Central memory CD4-positive, alpha-beta T cell (primary cell): ENCODE results near the gene ALDH4A1.
"Not testable (repeated sequence)": the region's sequence is repeated elsewhere in the genome, so short reads cannot be mapped to it uniquely, and the experiment has no call there.

Experiments
- DNase-seq: peaks from one replicate; pipeline ENCODE4 v3.0.0; 2022

ALDH4A1 gene

DNA sequence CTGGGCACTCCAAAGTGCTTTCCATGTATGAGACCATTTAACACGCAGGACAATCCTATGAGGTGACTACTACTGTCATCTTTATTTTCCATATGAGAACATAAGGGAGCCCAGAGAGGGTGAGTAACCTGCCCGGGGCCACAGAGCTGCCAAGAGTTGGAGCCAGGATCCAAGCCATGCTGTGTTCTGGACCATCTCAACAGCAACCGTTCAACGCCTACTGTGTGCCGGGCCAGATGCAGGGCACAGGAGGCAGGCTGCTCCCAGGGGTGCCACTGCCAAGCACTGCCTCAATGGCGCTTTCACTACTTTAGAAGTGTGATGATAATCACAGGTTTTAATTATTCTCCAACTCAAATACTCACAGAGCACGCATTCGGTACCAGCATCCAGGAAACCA, 3.8 kb downstream of the ALDH4A1 start:
- no peak for DNase-seq

DNA sequence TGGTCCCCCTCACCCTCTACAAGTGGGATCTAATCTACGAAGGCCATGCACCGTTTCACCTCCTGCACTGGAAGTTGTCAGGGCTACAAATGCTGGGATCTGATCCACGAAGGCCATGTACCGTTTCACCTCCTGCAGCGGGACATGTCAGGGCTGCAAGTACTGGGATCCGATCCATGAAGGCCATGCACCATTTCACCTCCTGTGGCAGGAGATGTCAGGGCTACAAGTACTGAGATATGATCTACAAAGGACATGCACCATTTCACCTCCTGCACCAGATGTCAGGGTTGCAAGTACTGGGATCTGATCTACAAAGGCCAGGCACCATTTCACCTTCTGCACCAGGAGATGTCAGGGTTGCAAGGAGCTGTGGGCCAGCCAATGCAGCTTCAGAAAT, 7.0 kb downstream of the ALDH4A1 start:
- no peak for DNase-seq

DNA sequence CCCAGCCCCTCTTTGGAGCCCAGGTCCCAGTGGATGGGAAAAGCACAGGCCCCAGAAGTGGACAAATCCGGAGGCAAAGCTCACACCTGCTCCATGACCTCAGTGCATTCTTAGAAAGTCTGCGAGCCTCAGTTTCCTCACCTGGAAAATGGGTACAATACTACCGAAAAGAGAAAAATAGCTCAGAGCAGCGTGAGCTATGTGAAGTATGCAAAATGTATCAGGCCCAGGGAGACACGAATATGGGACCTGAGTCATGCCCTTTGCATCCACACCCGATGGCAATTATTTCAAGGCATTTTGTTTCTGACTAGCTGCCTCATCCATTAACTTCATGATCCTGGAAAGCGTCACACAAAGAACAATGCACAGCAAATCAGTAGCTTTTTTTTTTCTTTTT, 9.2 kb downstream of the ALDH4A1 start:
- DNase-seq, result no peak

DNA sequence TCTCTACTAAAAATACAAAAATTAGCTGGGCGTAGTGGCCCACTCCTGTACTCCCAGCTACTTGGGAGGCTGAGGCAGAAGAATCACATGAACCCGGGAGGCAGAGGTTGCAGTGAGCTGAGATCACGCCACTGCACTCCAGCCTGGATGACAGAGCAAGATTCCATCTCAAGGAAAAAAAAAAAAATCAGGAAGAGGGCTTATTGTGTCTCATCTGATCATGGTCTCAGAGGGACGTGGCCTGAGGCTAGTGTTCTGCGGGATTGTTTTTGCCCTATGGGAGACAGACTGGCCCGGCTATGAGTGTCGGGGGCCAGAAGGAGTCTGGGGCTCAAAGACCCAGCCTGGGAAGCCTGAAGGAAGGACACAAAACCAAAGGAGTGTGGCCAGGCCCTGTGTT, 10.5 kb downstream of the ALDH4A1 start:
- DNase-seq, result not testable (repeated sequence)

DNA sequence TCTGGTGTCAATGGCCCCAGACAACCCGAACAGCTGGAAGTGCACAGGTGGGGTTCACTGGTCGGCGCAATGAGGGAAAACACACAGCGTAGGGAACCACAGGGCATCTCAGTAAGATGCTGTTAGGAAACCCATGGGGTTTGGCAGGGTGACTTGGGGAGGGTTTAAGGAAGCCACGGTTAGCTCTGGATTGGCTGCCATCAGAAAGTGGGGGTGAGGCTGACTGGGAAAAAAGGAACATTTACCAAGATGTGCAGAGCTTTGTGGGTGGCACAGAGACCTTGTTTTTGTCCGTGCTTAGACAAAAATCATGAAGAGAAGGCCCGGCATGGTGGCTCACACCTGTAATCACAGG, 11.0 kb downstream of the ALDH4A1 start:
- DNase-seq, result no peak

DNA sequence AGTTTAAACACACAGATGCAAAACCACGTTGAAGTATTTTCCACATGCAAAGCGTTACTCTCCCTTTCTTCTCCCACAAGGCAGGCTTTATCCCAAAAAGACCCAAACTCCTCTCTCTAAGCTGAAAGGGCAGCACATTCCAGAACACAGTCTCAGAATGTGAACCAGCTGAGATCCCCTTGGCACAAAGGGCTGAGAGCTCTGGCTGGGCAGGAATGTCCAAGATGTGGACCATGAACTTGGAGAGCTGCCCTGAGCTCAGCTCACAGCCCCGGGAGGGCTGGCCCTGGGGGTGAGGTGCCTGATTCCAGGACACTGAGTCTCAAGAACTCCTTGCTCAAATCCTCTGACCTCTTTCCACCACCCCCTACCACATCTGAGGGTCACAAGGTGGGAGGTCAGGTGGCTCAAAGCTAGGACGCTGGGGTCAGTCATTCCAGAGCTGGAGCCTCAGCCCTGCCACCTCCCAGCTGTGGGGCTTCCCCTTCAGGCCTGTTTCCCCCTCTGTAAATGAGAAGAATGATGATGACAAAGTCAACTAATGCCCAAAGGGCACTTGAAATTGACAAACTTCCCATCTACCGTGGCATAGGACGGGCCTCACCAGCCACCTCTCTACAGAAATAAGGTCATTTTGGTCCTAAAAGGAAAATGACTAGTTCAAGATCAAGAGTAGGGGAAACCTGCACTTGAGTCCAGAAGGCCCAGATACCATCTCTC, 11.5 kb downstream of the ALDH4A1 start:
- DNase-seq, result no peak

DNA sequence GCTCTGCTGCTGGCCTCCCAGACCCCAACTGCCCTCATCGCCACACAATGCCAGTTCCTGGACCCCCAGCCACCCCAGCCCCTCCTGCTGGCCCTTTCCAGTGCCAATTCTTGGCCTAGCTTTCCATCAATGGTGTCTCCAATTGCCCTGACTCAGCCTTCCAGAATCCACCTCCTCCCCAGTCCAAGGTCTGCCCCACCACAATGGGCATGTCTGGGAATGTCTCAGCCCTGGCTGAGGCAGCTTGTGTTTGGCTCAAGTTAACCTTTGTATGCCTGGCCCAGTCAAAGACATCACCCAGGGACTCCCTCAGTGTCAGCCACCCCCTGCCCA, 16.4 kb downstream of the ALDH4A1 start:
- no peak for DNase-seq

DNA sequence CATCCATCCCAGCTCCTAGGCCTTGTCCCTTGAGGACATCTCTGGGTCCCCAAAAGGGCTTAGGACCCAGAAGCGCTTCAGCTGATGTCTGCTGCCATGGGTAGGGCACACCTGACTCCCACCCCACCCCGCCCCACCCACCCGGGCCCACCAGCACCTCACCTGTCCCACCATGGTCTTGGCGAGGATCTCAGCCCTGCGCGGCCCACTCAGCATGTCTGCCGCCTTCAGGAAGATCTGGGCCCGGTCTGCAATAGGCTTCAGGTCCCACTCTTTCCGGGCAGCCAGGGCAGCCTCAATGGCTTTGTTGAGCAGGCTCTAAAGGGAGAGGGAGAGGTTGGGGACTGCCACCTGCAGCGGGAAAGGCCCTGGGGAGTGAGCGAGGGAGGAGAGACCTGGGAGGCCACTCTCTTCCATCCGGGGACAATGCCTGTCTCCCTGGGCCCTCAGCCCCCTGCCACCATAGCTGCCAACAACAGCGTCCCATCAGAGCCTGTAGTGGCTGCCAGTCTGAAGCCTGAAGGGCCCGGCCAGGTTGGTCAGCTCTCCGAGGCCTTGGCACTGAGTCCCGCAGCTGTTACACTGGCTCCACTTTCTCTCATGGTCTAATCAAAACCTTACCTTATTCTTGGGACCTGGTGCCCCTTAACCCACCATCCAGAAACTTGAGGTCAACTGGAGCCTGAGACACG, 16.9 kb downstream of the ALDH4A1 start:
- DNase-seq, result no peak

DNA sequence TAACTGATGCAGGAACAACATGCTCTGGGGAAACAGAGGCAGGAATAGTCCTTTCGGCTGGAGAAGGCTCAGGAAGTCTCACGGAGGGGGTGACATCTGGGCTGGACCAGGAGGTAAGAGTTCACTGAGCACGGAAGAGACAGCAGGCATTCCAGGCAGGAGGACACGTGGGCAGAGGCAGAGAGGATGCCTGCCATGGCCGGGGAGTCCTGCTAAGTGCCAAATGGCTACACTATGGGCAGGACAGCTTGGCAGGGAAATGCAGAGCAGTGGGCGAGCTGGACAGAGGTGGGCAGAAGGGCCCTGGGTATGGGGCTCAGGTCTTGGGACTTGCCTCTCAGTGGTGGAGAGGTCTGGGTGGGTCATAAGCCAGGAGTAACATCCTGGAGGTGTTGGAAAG, 17.6 kb downstream of the ALDH4A1 start:
- no peak for DNase-seq

DNA sequence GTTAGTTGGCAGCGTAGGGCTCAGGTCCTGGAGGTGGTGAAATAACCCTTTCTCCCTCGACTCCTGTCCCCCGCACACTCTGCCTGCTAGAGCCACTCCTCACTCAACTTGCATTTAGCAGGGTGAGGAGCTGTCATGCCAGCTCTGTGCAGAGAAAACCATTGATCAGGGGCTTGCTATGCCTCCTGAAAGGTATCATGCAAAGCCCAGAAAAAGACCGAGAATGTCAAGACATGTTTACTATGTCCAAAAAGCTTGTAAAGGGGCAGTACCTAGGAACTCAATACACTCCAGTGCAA, 18.0 kb downstream of the ALDH4A1 start:
- DNase-seq, result no peak

DNA sequence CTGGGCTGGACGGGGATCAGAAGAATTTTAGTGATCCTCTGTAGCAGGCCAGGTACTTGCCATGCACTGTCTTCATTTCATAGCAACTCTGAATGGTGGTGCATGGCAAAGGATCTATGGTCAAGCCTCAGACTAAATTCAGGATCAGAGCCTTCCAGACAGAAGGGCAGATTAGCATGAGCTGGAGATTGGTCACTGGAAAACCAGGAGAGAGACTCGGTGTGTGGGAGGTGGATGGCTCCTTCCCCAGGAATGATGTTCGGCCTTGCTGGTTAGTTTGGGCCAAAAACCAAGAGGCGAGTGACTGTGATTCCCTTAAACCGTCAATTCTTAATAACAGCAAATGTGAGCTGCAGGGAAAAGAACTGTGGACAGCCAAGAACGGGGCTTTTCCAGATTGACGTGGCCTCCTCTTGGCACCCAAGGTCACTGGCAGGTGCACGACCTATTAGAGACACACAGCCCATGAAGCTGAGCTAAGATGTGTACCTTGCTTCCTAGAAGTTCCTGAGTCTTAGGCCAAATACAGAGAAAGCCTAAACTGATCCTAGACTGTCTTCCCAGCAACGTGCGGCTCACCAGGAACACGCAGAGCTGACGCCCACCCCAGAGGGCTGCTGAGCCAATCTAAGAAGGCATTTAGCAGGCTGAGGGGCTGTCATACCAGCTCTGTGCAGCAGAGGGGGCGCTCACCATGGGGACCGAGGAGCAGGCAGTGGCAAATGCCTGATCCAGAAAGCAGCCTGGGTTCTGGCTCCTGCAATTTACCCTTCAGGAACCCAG, 18.5 kb downstream of the ALDH4A1 start:
- DNase-seq, result peak; percentile 46

DNA sequence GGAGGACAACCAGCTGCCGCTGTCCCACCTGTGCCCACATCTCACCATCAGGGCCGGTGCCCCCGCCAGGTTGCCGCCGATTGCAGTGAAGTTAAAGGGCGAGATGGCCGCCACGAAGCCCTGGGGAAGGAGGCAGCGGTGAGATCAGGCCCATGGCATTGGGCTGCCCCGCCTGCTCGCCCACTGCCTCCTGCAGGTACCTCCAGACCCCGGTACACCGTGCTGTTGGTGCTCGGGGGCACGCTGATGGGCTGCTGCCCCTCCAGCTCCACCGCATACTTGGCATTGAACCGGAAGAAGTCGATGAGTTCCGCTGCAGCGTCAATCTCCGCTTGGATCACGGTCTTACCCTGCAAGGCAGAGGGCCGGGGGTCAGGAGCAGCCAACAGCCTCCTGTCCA, 19.3 kb downstream of the ALDH4A1 start:
- DNase-seq, result no peak

DNA sequence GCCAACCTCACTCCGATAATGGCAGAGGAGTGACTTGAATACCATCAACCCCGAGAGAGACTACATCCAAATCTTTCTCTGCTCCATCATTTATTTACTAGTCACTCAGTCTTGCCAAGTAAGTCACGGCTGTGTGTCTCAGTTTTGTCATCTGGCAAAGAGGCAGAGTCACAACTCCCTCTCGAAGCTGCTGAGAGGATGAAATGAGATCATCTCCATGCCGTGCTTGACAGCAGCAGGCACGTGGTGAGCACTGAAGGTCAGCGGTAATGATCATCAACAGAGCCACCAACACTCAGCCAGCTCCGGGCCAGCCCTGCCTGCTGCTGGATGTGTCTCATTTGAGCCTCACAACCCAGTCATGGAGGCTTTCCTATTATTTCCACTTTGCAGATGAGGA, 19.9 kb downstream of the ALDH4A1 start:
- DNase-seq, result no peak

DNA sequence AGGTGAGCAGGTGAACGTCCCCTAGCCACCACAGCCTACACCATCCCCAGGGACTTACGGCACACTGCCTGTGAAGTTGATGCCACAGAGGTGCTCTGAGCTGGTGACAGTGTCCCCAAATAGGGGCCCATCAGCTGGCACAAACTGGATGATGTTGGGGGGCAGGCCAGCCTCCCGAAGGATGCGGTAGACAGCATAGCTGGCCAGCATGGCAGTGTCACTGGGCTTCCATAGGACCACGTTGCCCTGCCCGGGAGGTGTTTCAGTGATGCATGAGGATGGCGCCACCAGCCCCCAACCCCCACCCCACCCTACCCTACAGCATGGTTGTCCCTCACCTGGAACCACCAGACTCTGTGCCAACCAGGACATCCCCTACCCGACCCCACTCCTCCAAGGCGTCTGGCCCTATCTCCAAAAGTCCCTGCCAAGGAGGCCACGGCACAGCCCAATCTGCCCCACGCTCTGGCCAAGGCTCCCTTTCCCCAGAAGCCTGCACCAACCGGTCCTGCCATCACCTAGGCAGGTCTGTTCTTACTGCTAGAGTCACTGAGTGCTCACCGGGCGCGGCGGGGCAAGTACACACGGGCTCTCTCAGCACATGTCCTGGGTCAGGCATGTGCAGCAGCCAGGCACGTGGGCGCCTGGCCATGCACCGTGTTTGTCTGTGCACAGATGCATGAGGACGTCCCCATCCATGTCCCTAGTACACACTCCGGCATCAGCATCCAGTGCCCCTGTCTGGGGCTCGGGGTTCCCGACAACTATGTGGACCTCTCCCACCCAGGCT, 20.5 kb downstream of the ALDH4A1 start:
- DNase-seq, result no peak

DNA sequence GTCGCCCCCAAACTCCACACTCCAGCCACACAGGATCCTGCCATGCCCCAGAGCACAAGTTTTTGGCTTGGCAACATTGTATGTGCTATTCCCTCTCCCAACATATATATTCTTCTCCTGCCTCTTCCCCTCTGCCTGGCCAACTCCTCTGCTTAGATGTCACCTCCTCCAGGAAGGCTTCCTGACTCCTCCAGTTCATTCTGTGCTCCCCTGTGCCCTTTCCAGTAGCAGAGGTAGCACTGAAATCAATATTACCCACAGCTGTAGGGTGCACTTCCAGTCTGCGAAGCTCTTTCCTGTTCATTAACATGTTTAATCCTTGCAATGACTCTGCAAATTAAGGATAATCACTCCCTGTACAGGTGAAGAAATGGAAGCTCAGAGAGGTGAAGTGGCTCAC, 21.2 kb downstream of the ALDH4A1 start:
- DNase-seq, result no peak

DNA sequence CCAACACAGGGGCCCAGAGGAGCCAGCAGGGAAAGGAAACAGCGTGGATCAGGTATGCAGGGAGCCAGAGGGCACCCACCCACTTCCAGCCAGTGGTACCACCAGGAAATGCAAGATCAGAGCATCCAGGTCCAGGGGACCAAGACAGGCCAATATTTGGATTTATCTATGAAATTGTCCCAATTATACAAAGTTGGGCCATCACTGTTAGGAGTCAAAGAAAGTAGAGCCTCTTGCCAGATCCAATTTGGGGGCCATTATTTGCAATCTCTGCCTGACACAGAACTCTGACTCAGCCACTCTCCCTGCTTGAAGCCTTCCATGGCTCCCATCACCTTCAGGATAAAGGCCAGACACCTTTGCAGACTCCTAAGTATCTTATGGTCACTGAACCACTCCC, 21.8 kb downstream of the ALDH4A1 start:
- DNase-seq, result no peak

DNA sequence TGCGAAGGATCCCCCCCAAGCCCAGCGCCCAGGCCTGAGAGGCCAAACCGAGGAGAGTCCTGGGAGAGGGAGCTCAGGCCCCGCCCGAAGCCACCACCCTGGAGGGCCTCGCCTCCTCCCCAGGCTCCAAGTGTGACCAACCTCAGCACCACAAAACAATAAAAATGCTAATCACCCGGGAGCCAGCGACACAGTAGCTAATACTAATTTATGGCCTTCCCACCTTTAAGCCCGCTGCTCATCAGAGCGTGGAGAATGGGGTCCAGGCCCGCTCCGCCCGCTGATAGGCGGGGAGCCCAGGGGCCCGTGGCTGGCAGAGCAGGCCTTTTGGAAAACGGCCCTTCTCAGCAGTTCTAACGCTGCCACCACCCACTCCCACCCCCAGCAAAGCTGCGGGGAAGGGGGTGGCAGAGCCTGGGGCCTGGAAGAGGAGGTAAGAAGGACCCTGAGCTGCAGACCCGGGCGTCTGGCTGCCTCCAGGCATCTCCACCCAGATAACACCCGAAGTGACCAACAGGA, 22.5 kb downstream of the ALDH4A1 start:
- DNase-seq, result no peak

DNA sequence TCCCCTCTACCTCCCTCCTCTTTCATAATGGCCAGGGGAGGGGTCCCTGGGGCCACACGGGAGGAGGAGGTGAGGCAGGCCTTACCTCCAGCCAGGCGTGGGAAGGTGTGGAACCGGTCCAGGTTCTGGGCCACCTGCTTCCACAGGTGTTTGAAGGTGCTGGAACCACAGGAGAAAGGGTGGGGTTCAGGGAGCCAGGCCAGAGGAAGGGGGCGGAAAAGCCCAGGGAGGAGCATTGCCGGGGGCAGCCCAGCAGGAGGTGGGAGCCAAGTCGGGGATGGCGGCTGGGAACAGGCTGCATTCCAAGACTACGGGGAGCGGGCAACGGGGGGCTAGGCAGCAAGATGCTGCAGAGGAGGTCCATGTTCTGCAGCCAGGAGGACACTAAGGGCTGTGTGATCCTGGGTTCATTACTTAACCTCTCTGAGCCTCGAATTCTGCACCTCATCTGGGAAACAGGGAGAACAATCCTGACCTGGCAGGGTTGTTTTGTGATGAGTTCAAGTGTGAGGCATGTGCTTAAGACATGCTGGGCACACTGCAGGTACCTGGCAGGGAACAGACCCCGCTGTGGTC, 23.1 kb downstream of the ALDH4A1 start:
- DNase-seq, result no peak

DNA sequence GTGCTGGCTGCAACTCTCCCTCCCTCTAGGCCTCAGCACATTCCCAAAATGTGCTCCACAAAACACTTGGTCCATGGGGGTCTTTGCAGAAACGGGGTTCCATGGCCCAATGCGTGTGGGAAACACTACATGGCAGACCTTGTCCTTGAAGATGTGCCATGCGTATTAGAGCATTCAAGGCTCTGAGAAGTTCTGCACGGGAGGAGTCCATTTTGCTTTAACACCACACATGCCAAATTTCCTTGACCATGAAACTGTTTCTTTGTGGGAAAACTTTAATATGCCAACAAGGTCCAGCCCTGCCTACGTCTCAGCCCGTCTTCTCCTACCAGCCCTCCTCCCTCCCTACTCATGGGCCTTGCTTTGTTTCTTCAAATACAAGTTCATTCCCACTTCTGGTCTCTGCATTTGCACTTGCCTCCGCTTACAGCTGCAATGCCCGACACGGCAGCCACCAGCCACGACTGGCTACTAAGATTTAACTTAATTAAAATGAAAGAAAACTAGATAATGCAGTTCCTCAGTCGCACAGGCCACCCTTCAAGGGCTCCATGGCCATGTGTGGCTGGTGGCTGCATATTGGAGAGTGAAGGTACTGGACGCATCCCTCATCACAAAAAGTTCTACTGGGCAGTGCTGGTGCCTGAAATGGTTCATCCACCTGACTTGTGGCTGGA, 23.7 kb downstream of the ALDH4A1 start:
- DNase-seq, result no peak

DNA sequence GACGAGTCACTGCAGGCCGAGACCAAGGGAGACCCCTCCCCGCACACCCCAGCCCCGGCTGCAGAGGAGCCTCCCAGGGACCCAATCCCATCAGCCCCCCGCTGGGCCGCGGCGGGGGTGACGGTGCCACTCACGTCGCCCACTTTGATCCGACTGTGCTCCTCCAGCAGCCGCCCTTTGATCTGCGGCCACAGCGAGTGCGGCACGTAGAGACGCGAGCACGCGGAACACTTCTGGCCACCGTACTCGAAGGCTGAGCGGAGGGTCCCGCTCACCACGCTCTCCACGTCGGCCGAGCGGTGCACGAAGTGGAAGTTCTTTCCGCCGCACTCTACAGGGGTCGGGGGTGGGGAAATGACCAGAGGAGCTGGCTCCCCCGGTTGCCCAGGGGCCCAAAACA, 25.1 kb downstream of the ALDH4A1 start:
- no peak for DNase-seq

DNA sequence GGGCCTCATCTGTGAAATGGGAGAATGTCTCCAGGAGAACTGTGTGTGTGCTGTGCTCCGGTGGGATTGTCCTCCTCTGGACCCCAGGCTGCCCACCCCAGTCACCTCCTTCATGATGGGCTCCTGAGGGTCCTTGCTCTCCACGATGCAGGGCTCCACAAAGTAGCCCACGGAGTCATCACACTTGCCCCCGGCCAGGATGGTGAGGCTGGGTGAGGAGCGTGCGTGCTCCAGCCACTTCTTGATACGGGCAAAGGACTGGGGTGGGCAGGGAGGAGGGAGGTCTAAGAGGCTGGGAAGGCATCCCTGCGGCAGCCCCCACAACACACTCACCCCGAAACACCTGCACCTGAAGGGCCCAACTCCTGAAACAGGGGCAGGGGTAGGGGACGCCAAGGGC, 26.1 kb downstream of the ALDH4A1 start:
- no peak for DNase-seq

DNA sequence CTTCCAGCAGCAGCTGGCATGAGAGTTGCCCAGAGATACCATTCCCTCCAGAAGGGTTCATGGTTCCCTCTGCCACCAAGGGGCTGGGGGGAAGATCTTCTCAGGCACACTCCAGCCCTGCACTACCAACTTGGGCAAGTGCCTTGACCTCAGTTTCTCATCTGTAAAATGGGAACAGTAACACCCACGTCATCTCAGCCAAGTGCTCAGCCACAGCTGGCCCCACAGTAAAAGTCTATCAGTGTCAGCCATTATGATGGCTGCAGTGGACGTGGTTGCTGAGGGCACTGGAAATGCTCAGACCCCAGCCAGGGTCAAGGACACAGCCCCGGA, 26.6 kb downstream of the ALDH4A1 start:
- DNase-seq, result no peak
